Measurements from ENCODE around the gene INHBC.

DNA sequence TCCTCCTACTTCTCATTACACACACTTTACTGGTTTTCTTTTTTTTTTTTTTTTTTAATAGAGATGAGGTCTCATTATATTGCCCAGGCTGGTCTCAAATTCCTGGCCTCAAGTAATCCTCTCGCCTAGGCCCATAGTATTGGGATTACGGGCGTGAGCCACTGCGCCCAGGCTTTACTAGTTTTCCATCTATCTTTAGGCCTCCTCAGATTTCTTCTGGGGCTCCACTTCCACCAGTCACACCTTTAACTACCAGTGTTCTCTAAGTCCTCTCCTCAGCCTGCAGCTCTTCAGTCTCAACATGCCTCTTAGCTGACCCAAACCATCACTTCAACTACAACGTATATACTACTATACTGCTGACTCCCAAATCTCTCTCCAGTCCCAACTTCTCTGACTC lies 14.1 kb upstream of the INHBC start:
- TF ChIP-seq, protein P1, sequence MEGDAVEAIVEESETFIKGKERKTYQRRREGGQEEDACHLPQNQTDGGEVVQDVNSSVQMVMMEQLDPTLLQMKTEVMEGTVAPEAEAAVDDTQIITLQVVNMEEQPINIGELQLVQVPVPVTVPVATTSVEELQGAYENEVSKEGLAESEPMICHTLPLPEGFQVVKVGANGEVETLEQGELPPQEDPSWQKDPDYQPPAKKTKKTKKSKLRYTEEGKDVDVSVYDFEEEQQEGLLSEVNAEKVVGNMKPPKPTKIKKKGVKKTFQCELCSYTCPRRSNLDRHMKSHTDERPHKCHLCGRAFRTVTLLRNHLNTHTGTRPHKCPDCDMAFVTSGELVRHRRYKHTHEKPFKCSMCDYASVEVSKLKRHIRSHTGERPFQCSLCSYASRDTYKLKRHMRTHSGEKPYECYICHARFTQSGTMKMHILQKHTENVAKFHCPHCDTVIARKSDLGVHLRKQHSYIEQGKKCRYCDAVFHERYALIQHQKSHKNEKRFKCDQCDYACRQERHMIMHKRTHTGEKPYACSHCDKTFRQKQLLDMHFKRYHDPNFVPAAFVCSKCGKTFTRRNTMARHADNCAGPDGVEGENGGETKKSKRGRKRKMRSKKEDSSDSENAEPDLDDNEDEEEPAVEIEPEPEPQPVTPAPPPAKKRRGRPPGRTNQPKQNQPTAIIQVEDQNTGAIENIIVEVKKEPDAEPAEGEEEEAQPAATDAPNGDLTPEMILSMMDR (IDR thresholded peaks at IDR 0.05): no peak
- no peak for TF ChIP-seq POLR2A (IDR thresholded peaks at IDR 0.05)
